K562 (cell line): ENCODE results near the gene FOLR2. TPM values are rescaled to one million over a fixed set of nuclear protein-coding genes. Genes with fewer than 3 reads are reported as not detected.

Experiments used
- ATAC-seq: fragments of 200-7000 bp; cut with Tn5 transposase; 3 replicates; pipeline ENCODE4 v1.9.1; 2020; ENCODE audit warnings: moderate library complexity
- BruUV-seq: library from RNA; stranded (reverse); fragments of 400-500 nt; replicated peaks from 2 replicates; lab custom pipeline; 2021; lab: Mats Ljungman, UMichigan
- CTCF ChIA-PET: fragments of 300-600 bp; formaldehyde crosslinking; extraction: SDS; loops from one replicate; lab custom pipeline; 2021; ENCODE audit warnings: low intra/inter-chr PET ratio; lab: Yijun Ruan, JAX
- POLR2A ChIA-PET: fragments of 300-600, 350-650 bp; sonication (Branson Sonifier 250); formaldehyde crosslinking; extraction: SDS; loops from one replicate; lab custom pipeline; 2021; ENCODE audit warnings: antibody characterized with exemption, inconsistent platforms; lab: Yijun Ruan, JAX
- DNase-seq, 4 experiments: peaks; one replicate each; pipeline versions ENCODE4 v3.0.0 to v3.0.0-alpha.2; 2011 to 2018; ENCODE audit warnings: low spot score in 3 of 4, mixed read lengths in 3 of 4; ENCODE audit errors: extremely low read depth in 1 of 4
- FAIRE-seq: peaks from 2 replicates; lab custom pipeline; 2011; peaks lifted over from hg19 to GRCh38; lab: Jason Lieb, UNC
- H2AFZ ChIP-seq: 2 replicates; pipeline ENCODE4 v1.6.0; 2011; ENCODE audit warnings: low read depth, low read length, control low read depth, inconsistent platforms
- H3K27ac ChIP-seq: fragments of 200-600 bp; 3 replicates; pipeline ENCODE4 v1.8.0; 2011; ENCODE audit warnings: low read depth, mild to moderate bottlenecking, control low read depth, inconsistent platforms, low read length, moderate library complexity, mixed read lengths; ENCODE audit errors: extremely low read depth
- H3K27me3 ChIP-seq, 2 experiments: fragments of 300-600 bp in 1 of 2; 2 replicates in 1 of 2; 3 replicates in 1 of 2; pipeline versions ENCODE4 v1.6.0 to v1.8.0; 2011; ENCODE audit warnings: inconsistent platforms in 2 of 2, low read length in 2 of 2, mild to moderate bottlenecking in 1 of 2, mixed read lengths in 1 of 2, moderate library complexity in 1 of 2; ENCODE audit not compliant: control insufficient read depth in 2 of 2, insufficient read depth in 2 of 2
- H3K36me3 ChIP-seq: fragments of 300-600 bp; 3 replicates; pipeline ENCODE4 v1.8.0; 2011; ENCODE audit warnings: mild to moderate bottlenecking, low read length, inconsistent platforms; ENCODE audit not compliant: control insufficient read depth, insufficient read depth
- H3K4me1 ChIP-seq, 2 experiments: fragments of 200-600 bp in 1 of 2; replicated peaks in 1 of 2; 2 replicates in 1 of 2; 3 replicates in 1 of 2; pipeline versions ENCODE4 v1.5.1 to v1.8.0; 2011; ENCODE audit warnings: inconsistent platforms in 2 of 2, low read length in 2 of 2, mild to moderate bottlenecking in 1 of 2, mixed read lengths in 1 of 2, moderate library complexity in 1 of 2; ENCODE audit not compliant: control insufficient read depth in 2 of 2, insufficient read depth in 2 of 2
- H3K4me2 ChIP-seq: 2 replicates; pipeline ENCODE4 v1.6.1; 2011; ENCODE audit warnings: low read length, control low read depth, inconsistent platforms, mixed read lengths; ENCODE audit not compliant: insufficient read depth
- H3K4me3 ChIP-seq: fragments of 200-600 bp; sonication (generic), shearing (Covaris generic); 2 replicates; pipeline ENCODE4 v1.5.1; 2016; ENCODE audit warnings: control low read depth, inconsistent platforms
- H3K79me2 ChIP-seq: fragments of 200-600 bp; 3 replicates; pipeline ENCODE4 v1.8.0; 2011; ENCODE audit warnings: low read length, inconsistent platforms; ENCODE audit not compliant: control insufficient read depth, insufficient read depth
- H3K9ac ChIP-seq, 2 experiments: 2 replicates each; pipeline versions ENCODE4 v1.6.0 to v1.6.1; 2011; ENCODE audit warnings: low read depth in 2 of 2, low read length in 2 of 2, control low read depth in 1 of 2, inconsistent platforms in 1 of 2, mild to moderate bottlenecking in 1 of 2, mixed read lengths in 1 of 2; ENCODE audit not compliant: insufficient read depth in 1 of 2
- H3K9me1 ChIP-seq: one replicate; pipeline ENCODE4 v1.6.0; 2011; ENCODE audit warnings: inconsistent platforms, mild to moderate bottlenecking, low read length, moderate library complexity; ENCODE audit not compliant: control insufficient read depth, insufficient read depth
- H3K9me3 ChIP-seq: replicated peaks from 2 replicates; pipeline ENCODE4 v1.5.1; 2011; ENCODE audit warnings: low read depth, low read length, inconsistent platforms; ENCODE audit not compliant: control insufficient read depth, insufficient read depth
- H4K20me1 ChIP-seq: replicated peaks from 2 replicates; pipeline ENCODE4 v1.6.1; 2011; ENCODE audit warnings: low read length, inconsistent platforms, mixed read lengths; ENCODE audit not compliant: control insufficient read depth, insufficient read depth
- CBX5 ChIP-seq: IDR thresholded peaks from 2 replicates; pipeline ENCODE4 v1.6.1; 2014; ENCODE audit warnings: low read depth, borderline replicate concordance
- GABPB2 ChIP-seq: fragments of 250-450 bp; sonication (Bioruptor Pico); conservative IDR thresholded peaks from 2 replicates; pipeline ENCODE4 v1.5.1; 2021; ENCODE audit warnings: mild to moderate bottlenecking
- SOX6 ChIP-seq: fragments of 450-650 bp; IDR thresholded peaks from 2 replicates; pipeline ENCODE4 v1.6.1; 2014; ENCODE audit warnings: mild to moderate bottlenecking
- TCF7L2 ChIP-seq: fragments of 150-350 bp; IDR thresholded peaks from 2 replicates; pipeline ENCODE4 v1.6.1; 2016; ENCODE audit warnings: low read depth, mild to moderate bottlenecking, low read length, moderate library complexity
- ZC3H4 ChIP-seq: sonication (generic); formaldehyde crosslinking; IDR thresholded peaks from 2 replicates; pipeline ENCODE4 v1.9.0; 2021; ENCODE audit warnings: missing genetic modification reagents, borderline replicate concordance
- WGBS: fragments of 100-300 bp; shearing (Covaris generic); methylation state at CpG from one replicate; pipeline ENCODE4 v1.1.6; 2016; ENCODE audit warnings: low coverage, mixed read lengths; ENCODE audit not compliant: insufficient coverage; ENCODE audit errors: missing lambda C conversion rate; 5-methylcytosine and 5-hydroxymethylcytosine counted together
- in situ Hi-C: fragments of 300-500 bp; cut with MboI; formaldehyde crosslinking; loops from 4 replicates; pipeline ENCODE4 v1.15.0; 2018; ENCODE audit warnings: inconsistent platforms, mixed read lengths
- intact Hi-C: fragments of 100-400 bp; cut with micrococcal nuclease; formaldehyde crosslinking; loops from 2 replicates; pipeline ENCODE4 v1.14.2; 2022
- polyA plus RNA-seq, 8 experiments: library from polyadenylated mRNA; depleted of rRNA in 4 of 8; stranded (reverse) in 5 of 8; unstranded in 3 of 8; fragments of >200 nt; fragmentation: Nextera tagmentation in 2 of 8; fragmentation: Illumina TruSeq in 1 of 8; extraction: Ambion mirVana in 2 of 8; extraction: Trizol in 1 of 8; gene quantifications; 2 replicates each; pipeline versions ENCODE4 v1.2.1 to v1.2.3, GENCODE V29; 2011 to 2014; ENCODE audit warnings: inconsistent platforms in 1 of 8, missing spikeins in 1 of 8
- total RNA-seq, 7 experiments: library from RNA; depleted of rRNA in 6 of 7; stranded (reverse); fragments of >200 nt in 6 of 7; fragmentation: Illumina TruSeq in 2 of 7; extraction: Trizol in 2 of 7; gene quantifications; 2 replicates each; pipeline versions ENCODE4 v1.2.1 to v1.2.3, GENCODE V29; 2011 to 2021; ENCODE audit warnings: low replicate concordance in 1 of 7
- TF ChIP-seq, protein P1 (sequence below): fragments of 150-350 bp; conservative IDR thresholded peaks from 2 replicates; pipeline ENCODE4 v1.6.1; 2014; ENCODE audit warnings: low read length
- TF ChIP-seq, protein P2 (sequence below): fragments of 450-650 bp; formaldehyde crosslinking; IDR thresholded peaks from 2 replicates; pipeline ENCODE4 v1.4.0; 2020; ENCODE audit warnings: mild to moderate bottlenecking, moderate library complexity

The FOLR2 gene
- total and polyA plus RNA-seq, 9 of the 15 experiments (the other 6 are each of a cell fraction or from before 2014, with no cell fraction given), result 0.27 TPM; not detected in 8

- TF ChIP-seq, protein P1, sequence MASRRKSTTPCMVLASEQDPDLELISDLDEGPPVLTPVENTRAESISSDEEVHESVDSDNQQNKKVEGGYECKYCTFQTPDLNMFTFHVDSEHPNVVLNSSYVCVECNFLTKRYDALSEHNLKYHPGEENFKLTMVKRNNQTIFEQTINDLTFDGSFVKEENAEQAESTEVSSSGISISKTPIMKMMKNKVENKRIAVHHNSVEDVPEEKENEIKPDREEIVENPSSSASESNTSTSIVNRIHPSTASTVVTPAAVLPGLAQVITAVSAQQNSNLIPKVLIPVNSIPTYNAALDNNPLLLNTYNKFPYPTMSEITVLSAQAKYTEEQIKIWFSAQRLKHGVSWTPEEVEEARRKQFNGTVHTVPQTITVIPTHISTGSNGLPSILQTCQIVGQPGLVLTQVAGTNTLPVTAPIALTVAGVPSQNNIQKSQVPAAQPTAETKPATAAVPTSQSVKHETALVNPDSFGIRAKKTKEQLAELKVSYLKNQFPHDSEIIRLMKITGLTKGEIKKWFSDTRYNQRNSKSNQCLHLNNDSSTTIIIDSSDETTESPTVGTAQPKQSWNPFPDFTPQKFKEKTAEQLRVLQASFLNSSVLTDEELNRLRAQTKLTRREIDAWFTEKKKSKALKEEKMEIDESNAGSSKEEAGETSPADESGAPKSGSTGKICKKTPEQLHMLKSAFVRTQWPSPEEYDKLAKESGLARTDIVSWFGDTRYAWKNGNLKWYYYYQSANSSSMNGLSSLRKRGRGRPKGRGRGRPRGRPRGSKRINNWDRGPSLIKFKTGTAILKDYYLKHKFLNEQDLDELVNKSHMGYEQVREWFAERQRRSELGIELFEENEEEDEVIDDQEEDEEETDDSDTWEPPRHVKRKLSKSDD, result no peak
- TF ChIP-seq, protein P2, sequence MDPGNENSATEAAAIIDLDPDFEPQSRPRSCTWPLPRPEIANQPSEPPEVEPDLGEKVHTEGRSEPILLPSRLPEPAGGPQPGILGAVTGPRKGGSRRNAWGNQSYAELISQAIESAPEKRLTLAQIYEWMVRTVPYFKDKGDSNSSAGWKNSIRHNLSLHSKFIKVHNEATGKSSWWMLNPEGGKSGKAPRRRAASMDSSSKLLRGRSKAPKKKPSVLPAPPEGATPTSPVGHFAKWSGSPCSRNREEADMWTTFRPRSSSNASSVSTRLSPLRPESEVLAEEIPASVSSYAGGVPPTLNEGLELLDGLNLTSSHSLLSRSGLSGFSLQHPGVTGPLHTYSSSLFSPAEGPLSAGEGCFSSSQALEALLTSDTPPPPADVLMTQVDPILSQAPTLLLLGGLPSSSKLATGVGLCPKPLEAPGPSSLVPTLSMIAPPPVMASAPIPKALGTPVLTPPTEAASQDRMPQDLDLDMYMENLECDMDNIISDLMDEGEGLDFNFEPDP (CRISPR knock-in tag), result no peak
- no peak for TF ChIP-seq TCF7L2
- TF ChIP-seq ZC3H4 (CRISPR knock-in tag), result no peak
- no peak for TF ChIP-seq CBX5
Observed at GRCh38 chr11:72191961-72192381, 24.6 kb upstream of the FOLR2 start, which contains the start of gene FOLR1 (continued).

DNA sequence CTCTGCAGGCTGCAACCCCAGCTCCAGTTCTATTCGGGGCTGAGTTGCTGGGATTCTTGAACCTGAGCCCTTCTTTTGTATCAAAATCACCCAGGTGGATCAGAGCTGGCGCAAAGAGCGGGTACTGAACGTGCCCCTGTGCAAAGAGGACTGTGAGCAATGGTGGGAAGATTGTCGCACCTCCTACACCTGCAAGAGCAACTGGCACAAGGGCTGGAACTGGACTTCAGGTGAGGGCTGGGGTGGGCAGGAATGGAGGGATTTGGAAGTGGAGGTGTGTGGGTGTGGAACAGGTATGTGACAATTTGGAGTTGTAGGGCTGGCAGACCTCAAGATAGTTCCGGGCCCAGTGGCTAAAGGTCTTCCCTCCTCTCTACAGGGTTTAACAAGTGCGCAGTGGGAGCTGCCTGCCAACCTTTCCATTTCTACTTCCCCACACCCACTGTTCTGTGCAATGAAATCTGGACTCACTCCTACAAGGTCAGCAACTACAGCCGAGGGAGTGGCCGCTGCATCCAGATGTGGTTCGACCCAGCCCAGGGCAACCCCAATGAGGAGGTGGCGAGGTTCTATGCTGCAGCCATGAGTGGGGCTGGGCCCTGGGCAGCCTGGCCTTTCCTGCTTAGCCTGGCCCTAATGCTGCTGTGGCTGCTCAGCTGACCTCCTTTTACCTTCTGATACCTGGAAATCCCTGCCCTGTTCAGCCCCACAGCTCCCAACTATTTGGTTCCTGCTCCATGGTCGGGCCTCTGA lies 20.9 kb upstream of the FOLR2 start:
- intact Hi-C loops (no loop called here), in situ Hi-C loops (no loop called here)
- FAIRE-seq (no peak), DNase-seq (no peak), ATAC-seq (no peak)
- H3K4me2 ChIP-seq, result no peak overlapping the region
- ChIA-PET POLR2A (interaction anchor here (0.8 to 1.3 kb wide), 3 partner anchors 28 to 196 kb away, joined by 3 to 4 read pairs (median 3); no protein-coding TSS in a partner anchor), CTCF (no interaction called here)
- H3K27me3 ChIP-seq, result no peaks in the 10 kb centered on the region
- H3K9ac ChIP-seq, result no peak overlapping the region
- H3K36me3 ChIP-seq, result no peaks in the 10 kb centered on the region
- BruUV-seq, result no TSS peak
- no peaks in the 10 kb centered on the region for H4K20me1 ChIP-seq
- H3K9me3 ChIP-seq, result no peaks in the 10 kb centered on the region
- TF ChIP-seq GABPB2, result no peak
- TF ChIP-seq SOX6, result no peak
- H3K79me2 ChIP-seq, result no peaks in the 10 kb centered on the region
- peaks cover 2% of the 10 kb centered on the region for H3K9me1 ChIP-seq
- H3K27ac ChIP-seq, result no peak overlapping the region
- 32% methylated on average over 11 of the region's 12 CpGs for WGBS
- H3K4me1 ChIP-seq, result peaks cover 9 to 10% of the 10 kb centered on the region in 2 experiments
- H2AFZ ChIP-seq, result no peak overlapping the region
- H3K4me3 ChIP-seq, result no peak overlapping the region
